GM12892 (cell line): ENCODE data around the gene BCAS4.

Source experiments
- POLR2AphosphoS5 ChIP-seq: IDR thresholded peaks from 2 replicates; pipeline ENCODE4 v1.6.1; 2011; ENCODE audit warnings: low read depth, low read length, control low read depth
- TAF1 ChIP-seq: IDR thresholded peaks from 2 replicates; pipeline ENCODE4 v1.6.1; 2011; ENCODE audit warnings: low read depth, mild to moderate bottlenecking, control low read depth, low read length, borderline replicate concordance

DNA sequence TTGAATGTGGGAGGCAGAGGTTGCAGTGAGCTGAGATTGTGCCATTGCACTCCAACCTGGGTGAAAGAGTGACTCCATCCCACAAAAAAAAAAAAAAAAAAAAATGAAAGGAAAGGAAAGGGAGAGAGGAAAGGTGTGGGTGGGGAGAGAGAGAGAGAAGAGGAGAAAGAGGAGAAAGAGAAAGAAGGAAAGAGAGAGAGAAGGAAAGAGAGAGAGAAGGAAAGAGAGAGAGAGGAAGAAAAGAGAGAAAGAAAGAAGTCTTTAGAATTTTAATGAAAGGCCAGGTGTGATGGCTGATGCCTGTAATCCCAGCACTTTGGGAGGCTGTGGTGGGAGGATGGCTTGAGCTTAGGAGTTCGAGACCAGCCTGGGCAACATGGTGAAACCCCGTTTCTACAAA lies 7.7 kb upstream of the BCAS4 start:
- no peak for TF ChIP-seq POLR2AphosphoS5
- no peak for TF ChIP-seq TAF1
